CD4-positive, alpha-beta T cell treated with Interleukin-15 for 1 hour (primary cell): ENCODE measurements around the gene NPTXR.
"Not testable (repeated sequence)": the region's sequence is repeated elsewhere in the genome, so short reads cannot be mapped to it uniquely, and the experiment has no call there.

Experiments
- DNase-seq: peaks from one replicate; pipeline ENCODE4 v3.0.0-alpha.2; 2020

Gene NPTXR

DNA sequence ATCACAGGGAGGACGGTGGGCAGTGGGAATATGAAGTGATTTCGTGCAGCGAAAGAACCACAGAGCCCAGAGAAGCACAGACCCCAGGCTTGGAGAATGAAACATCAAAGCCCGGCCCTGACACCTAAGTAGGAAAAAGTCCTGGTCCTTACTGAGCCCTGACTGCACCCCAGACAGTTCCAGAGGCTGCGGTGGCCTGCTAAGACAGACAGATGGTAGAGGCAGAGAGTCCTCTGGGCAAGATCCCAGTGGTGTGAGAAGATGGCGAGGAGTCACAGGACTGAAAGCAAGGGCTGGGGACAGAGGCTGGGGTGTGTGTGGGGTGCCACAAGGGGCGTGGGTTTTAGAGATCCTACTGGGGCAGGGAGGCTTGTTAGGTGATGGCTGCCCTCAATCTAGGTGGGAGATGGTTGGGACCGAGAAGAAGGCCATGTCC lies 24.5 kb upstream of the NPTXR start:
- DNase-seq: no peak

DNA sequence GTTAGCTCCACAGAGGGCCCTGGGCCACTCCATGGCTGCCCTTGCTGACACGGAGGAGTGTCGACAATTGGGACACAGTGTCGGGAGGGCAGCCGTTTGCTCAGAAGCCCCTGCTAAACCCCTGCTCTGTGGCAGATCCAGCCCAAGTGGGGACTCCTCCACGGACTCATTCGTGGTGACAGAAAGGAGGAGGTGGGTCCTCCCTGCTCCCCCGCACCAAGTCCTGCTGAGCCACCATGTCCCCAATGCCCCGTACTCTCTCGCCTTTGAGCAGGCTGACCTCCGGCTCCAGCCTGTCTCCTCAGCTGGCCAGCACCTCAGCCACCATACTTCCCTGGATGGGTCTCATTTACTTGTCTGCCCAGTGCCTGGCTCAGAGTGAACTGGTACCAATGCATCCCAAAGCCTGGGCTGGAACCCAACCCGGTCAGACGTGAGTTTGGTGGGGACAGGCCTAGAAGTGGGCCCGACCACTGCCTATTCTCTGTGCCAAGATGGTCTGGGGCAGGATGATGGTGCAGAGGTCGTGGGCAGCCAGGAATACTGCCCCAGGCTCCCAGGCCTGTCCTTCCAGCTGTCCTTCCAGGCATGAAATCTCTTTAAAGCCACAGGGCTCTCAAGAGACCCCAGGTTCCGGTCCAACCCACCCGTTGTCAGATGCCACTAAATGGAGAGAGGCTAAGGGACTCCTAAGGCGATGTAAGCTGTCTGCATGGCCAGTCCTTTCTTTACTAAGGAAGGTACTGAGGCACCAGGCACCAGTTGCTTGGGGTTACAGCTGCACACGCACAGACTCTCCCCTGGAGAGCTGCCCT lies 23.9 kb upstream of the NPTXR start:
- DNase-seq: no peak

DNA sequence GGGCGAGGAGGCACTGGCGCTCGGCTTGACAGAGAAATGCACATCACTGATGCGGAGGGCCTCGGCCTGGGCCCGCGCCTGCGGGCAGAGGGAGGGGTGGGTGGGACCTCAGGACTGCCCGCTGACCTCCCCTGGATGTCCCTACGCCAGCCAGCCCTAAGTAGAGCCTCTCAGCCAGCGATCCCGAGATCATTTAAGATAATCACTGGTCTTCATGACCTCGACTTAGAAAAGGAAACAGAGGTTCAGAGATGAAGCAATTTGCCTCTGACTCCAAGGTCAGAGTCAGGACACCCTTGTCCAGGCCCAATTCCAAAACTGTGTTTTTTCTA lies 23.3 kb upstream of the NPTXR start:
- DNase-seq: no peak

DNA sequence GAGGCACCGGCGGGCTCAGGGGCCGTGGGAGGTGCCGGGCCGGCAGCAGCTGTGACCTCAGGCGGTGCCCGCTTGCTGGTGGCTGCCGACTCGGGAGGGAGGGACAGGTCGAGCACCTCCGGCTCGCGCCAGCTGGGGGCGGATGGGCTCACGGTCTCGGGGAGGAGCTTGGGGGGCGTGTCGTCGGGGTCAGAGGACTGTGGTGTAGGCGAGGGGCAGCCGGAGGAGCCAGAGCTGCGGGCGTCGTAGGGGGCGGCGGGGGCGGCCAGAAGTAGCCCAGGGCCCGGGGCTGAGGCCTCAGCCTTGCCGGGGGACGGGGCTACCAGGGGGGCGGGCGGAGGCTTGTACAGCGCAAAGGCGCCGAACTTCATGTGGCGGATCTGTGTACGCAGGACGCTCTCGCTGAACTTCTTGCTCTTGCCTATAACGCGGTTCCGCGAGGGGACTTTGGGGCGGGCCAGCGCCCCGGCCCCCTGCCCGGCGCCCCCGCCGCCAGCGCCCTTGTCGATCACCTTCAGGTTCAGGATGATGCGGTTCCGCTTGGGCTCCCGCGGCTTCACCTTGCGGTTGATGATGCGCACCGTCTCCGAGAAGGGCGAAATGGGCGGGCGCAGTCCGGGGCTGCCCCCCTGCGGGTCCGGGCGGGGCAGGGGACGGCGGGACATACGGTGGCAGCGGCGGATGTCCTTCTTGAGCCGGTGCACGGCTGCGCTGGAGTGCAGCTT lies 22.7 kb upstream of the NPTXR start:
- no peak for DNase-seq

- DNase-seq: peak; percentile 11
These were observed 22.2 kb upstream of the NPTXR start for GRCh38 chr22:38866024-38866398.

DNA sequence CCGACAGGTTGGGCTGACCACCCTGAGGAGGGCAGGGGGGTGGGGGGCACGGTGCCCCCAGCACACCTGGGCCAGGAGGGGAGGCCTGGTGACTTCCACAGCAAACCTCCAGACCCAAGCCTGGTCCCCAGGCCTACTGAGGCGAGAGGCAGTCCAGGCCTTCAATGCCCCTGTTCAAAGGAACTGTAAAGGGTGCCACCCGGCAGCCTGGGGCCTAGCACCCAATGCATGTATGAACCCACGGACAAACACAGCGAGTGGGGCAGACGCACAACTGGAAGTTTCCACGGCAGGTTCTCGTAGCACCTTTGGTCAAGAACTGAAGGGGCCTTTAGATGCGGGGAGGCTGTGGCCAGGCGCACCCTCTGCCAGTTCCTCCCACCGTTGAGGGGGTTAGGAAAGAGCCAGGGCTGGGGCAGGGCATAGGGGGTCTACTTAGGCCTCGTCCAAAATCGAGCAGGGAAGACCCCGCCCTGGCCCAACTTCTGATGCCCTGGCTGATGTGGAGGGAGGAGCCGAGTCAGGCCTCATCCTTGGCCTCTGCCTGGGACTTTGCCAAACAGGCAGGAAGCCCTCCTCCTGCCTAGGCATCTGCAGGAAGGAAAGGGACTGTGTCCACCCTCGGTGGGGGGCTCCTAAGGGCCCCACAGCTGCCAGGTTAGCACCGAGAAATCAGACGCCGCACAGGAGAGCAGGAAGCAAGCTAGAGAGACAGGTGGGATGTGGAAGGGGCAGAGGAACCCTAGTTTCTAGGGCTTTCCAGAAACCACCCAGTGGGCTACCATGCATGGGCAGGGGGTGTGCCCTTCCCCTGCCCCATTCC lies 21.6 kb upstream of the NPTXR start:
- peak; percentile 2 for DNase-seq

DNA sequence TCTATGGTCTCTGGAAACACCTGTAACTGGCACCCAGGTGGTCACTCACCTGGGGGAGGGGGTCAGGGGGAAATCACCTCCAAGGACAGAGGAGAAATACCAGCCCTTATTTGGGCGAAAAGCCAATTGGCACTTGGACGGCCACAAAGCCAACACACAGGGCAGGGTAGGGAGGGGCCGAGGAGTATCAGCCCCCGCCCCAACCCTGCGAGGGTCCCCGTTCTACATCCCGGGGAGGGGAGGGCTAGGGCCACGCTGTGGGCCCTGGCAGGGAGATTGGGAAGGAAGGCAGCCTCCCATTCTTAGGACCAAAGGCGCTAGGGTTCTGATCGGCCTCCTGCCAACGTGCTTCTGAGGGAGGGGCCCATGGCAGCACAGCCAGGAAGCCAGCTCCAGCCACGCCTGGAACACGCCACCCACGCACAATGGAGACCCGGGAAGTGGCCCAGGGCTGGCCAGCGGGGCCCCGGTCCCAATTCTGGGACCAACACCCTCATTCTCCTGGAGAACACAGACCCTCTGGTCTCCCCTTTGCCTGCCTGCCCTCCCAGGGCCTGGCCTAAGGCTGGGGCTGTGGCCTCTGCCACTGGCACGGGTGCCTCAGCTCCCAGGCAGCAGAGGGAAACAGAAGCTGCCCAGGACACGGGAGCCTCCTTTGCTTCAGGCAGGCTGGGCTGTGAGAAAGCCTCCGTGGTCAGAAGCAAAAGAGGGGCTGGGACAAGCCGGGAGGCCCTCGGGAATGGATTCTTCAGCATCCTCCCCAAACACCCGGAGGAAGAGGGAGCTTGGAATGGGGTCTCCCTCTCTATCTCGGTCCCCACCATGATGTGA lies 20.7 kb upstream of the NPTXR start:
- peak; percentile 7 for DNase-seq

DNA sequence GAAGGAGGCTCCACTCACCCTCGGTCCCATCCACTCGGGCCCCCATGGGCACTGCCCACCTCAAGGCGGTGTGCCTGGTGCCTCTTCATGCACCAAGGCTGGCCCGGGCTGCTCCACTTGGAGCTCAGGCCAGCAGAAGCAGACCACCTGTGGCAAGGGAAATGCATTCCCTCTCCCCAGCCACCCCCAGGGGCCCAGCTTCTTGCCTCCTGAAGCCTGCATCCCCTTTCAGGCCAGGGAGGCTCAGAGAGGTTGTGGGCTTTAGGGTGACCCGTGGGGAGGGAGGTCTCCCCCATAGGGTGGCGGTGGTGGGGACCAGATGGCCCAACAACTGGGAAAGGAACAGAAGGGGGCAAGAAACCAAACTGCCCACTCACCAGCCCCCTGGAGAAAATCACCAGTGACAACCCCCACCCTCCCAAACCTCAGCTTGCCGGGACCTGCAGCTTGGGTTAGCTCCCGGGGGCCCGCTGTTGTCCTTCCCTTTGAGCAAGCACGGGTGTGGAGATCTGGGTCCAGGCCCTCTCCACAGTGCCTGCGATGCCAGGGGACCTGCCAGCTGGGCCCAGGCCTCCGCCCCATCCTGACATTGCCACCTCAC lies 19.8 kb upstream of the NPTXR start:
- peak; percentile 15 for DNase-seq

GRCh38 chr22:38862375-38863329 lies 18.8 kb upstream of the NPTXR start:
- DNase-seq: peak; percentile 5

- DNase-seq: no peak
These were observed 18.1 kb upstream of the NPTXR start for GRCh38 chr22:38861927-38862326.

DNA sequence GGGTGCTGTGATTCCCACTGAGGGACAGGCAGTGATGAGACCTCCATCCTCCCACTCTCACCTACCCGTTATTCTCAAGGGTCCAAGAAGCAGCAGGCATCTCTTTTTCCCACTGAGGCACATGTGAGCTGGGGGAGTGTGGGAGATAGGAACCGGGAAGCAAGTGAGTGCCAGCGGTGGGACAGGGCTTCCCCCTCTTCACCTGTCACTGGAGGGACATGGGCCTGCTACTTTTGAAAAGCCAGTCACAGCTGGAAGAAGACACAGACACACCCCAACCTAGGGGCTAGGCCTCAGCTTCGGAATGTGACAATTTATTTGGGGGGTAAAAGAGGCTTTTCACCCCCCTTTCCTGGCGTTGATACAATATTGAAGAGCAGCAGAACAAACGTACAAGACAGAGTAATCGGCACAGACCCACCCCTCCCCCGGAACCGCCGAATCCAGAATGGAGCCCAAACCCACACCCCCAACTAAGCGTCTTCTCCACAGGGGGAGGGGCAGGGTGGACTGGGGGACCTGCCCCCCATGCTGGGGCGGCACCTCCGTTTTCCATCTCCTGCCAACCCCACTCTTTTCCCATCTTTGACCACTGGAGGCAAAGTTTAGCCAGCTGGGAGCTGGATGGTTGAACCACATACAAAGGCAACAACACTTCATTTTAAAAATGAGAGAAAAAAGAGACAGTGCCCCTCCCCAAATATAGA lies 17.5 kb upstream of the NPTXR start:
- no peak for DNase-seq

DNA sequence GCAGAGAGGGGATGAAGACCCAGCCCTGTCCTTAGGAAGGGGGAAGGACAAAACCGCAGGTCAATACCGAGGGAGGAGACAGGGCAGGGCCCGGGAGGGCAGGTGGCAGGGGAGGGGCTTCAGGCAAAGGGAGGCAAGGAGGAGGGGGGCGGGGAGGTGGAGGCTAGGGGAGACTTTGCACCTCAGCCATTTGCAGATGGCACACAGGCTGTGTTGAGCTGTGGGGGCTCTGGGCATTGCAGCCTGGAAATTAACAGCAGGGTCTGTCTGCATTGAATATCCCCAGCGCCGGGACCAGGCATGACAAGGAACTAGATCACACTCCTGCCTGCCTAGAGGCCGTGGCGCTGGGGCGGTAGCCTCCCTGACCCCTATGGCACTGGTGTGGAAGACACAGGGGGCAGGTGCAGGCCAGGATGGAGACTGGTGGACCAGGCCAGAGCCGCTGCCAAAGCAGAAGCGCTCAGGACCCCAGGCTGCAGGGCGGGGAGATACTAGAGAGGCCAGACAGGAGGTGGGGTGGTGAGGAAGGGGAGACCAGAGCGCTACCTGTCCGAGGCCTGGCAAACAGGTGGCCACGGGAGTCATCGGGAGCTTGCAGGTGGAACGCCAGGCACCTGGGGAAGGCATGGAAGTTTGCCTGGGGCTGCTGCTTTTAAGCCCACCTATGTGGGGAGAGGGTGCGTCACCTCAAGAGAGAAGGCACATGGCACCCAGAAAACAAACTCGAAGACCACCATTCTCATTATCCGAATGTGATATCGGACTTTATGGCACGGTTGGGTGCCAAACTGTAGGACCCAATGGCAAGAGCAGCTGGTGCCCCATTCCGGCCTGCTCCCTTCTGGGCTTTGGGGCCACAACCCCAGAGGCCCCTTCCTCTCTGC lies 16.7 kb upstream of the NPTXR start:
- no peak for DNase-seq

DNA sequence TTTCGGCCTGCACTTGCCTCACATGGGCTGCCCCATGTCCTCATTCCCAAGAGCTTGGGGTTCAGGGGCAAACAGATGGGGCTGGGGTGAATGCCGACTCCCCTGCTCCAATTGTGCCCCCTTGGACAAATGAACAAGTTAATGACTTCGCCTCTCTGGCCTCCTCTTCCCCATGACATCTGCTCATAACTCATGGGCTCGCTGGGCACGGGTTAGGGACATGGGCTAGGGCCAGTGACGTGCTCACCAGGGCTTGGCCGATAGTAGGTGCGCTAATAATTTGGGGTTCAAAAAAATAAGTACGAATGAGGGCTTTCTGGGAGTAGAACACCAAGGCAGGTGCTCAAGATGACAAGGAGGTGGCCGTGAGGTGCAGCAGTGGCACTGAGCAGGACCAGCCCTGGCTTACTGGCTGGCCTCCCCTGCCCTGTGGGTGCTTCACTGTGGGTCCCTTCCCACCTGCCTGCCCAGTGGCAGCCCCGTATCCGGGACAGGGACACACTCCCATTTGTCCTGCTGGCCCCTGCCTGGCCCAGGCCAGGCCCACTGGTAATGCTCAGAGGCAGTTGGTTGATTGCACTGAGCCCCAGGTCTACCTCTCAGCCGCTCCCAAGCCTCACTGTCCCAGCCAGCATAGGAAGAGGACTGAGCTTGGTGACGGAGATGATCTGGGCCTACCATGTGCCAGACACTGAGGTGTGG lies 15.9 kb upstream of the NPTXR start:
- no peak for DNase-seq

DNA sequence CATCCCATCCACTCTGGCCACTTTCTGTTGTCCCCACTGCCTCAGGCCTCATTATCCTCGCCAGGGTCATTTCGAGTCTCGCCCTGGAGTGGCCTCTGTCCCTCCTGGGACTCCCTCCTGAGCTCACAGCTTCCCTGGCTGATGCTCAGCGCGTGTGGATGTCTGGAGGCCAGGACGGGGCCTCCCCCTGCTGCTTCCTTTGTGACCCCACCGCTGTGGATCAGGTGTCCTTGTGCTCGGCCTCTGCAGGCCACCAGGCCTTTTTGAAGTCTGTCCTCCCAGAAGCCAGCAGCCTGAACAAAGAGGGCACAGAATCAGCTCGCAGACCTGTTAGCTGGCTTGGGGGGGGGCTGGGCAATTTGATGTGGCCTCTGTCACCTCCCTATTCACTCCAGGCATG lies 14.7 kb upstream of the NPTXR start:
- DNase-seq: no peak

DNA sequence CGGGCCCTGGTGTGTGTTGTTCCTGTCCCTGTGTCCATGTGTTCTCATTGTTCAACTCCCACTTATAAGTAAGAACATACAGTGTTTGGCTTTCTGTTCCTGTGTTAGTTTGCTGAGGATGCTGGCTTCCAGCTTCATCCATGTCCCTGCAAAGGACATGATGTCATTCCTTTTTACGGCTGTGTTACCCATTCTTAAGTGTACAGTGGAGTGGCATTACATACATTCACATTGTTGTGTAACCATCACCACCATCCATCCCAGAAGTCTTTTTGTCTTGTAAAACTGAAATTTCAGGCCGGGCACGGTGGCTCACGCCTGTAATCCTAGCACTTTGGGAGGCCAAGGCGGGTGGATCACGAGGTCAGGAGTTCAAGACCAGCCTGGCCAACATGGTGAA lies 10.6 kb upstream of the NPTXR start:
- not testable (repeated sequence) for DNase-seq

GRCh38 chr22:38853883-38854282 lies 10.1 kb upstream of the NPTXR start:
- not testable (repeated sequence) for DNase-seq

GRCh38 chr22:38853196-38853651 lies 9.4 kb upstream of the NPTXR start:
- no peak for DNase-seq

DNA sequence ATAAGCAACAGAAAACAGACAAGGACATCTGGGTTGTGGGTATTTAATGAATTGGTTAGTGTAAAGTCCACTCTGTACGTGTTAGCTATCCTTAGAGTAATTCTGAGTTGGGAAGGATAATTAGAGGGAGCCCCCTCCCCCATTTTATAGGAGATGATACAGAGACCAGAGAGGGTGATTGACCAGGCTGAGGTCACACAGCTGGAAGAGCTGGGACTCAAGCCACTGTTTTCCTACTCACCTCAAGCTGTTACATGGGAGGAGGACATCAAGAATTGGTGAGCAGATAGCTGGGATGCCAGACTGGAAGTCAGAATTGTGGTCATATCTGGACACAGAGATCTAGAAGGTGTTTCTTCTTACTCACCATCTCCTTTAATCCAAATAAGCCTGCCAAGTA lies 8.7 kb upstream of the NPTXR start:
- no peak for DNase-seq
